OCI-LY1 (cell line): ENCODE results near the gene CNTN1.

Source experiments
- EZH2 ChIP-seq: fragments of 200-600 bp; sonication (generic), shearing (Covaris generic); IDR thresholded peaks from 2 replicates; pipeline ENCODE4 v1.8.0; 2017; ENCODE audit warnings: borderline replicate concordance, mixed run types, mild to moderate bottlenecking, antibody characterized with exemption, low read length, moderate library complexity, mixed read lengths
- TF ChIP-seq, protein P1 (sequence below): fragments of 200-600 bp; sonication (generic), shearing (Covaris generic); IDR thresholded peaks from 2 replicates; pipeline ENCODE4 v1.5.1; 2017; ENCODE audit warnings: mild to moderate bottlenecking, antibody characterized with exemption, low read length, moderate library complexity, mixed read lengths

DNA sequence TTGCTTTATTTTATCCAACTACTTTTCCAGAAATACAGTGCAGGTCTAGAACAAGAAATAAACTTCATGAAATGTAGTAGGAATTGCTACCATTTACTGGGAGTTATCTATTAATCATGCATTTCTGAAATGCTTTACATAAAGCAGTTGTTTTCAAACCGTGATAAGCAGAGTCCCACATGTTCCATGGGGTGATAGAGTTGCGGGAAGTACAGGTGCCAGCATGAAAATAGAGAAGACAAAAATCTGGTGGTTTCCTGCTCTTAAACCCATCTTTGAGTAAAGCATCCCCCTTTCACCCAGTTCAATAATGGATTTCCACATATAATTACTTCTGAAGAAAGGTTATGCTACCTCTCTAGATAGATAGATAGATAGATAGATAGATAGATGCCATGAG, 372.2 kb downstream of the CNTN1 start:
- TF ChIP-seq, protein P1, sequence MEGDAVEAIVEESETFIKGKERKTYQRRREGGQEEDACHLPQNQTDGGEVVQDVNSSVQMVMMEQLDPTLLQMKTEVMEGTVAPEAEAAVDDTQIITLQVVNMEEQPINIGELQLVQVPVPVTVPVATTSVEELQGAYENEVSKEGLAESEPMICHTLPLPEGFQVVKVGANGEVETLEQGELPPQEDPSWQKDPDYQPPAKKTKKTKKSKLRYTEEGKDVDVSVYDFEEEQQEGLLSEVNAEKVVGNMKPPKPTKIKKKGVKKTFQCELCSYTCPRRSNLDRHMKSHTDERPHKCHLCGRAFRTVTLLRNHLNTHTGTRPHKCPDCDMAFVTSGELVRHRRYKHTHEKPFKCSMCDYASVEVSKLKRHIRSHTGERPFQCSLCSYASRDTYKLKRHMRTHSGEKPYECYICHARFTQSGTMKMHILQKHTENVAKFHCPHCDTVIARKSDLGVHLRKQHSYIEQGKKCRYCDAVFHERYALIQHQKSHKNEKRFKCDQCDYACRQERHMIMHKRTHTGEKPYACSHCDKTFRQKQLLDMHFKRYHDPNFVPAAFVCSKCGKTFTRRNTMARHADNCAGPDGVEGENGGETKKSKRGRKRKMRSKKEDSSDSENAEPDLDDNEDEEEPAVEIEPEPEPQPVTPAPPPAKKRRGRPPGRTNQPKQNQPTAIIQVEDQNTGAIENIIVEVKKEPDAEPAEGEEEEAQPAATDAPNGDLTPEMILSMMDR = no peak
- no peak for TF ChIP-seq EZH2
